Measurements from ENCODE around the gene KIF4A.

- TF ChIP-seq CTCF (conservative IDR thresholded peaks at IDR 0.05 in 1 of 2, IDR thresholded peaks at IDR 0.05 in 1 of 2; ENCODE audit: extremely low read depth in 1 of 2, insufficient read depth in 1 of 2, low read depth in 1 of 2, low read length in 2 of 2) (no peak), EZH2 (IDR thresholded peaks at IDR 0.05; ENCODE audit: borderline replicate concordance, low read length) (no peak)
These were observed 63.6 kb downstream of the KIF4A start for GRCh38 chrX:70353514-70353913.

Measured in mammary epithelial cell (primary cell).